ENCODE data around the gene XYLT2. TPM values are rescaled to one million over a fixed set of nuclear protein-coding genes. Genes with fewer than 3 reads are reported as not detected.

Gene XYLT2
- total RNA-seq, 1 donor, result 60.5 TPM

- DNase-seq (ENCODE audit: low read depth), result no peak
- no peak overlapping the region for H3K4me3 ChIP-seq (ENCODE audit: low read depth, low read length)
- TF ChIP-seq CTCF (IDR thresholded peaks at IDR 0.05; ENCODE audit: insufficient read depth, low read depth, low read length), result no peak
These were observed 6.5 kb upstream of the XYLT2 start for GRCh38 chr17:50339381-50339780.

- TF ChIP-seq CTCF (IDR thresholded peaks at IDR 0.05; ENCODE audit: insufficient read depth, low read depth, low read length), result no peak
- H3K4me3 ChIP-seq (ENCODE audit: low read depth, low read length), result no peak overlapping the region
- DNase-seq (ENCODE audit: low read depth), result no peak
These were observed 1.1 kb upstream of the XYLT2 start for GRCh38 chr17:50344731-50345365.

- peak; percentile 29 for DNase-seq (ENCODE audit: low read depth)
- no peak for TF ChIP-seq CTCF (IDR thresholded peaks at IDR 0.05; ENCODE audit: insufficient read depth, low read depth, low read length)
- H3K4me3 ChIP-seq (ENCODE audit: low read depth, low read length), result peak overlapping the region; percentile 84
These were observed 589 bp downstream of the XYLT2 start for GRCh38 chr17:50346313-50347116.

- peak overlapping the region; percentile 84 for H3K4me3 ChIP-seq (ENCODE audit: low read depth, low read length)
- no peak for DNase-seq (ENCODE audit: low read depth)
- TF ChIP-seq CTCF (IDR thresholded peaks at IDR 0.05; ENCODE audit: insufficient read depth, low read depth, low read length), result no peak
These were observed 1.4 kb downstream of the XYLT2 start for GRCh38 chr17:50347117-50347893.

- TF ChIP-seq CTCF (IDR thresholded peaks at IDR 0.05; ENCODE audit: insufficient read depth, low read depth, low read length), result no peak
- DNase-seq (ENCODE audit: low read depth), result no peak
- H3K4me3 ChIP-seq (ENCODE audit: low read depth, low read length), result no peak overlapping the region
These were observed 2.0 kb downstream of the XYLT2 start for GRCh38 chr17:50347894-50348291.

- no peak for DNase-seq (ENCODE audit: low read depth)
- no peak overlapping the region for H3K4me3 ChIP-seq (ENCODE audit: low read depth, low read length)
- no peak for TF ChIP-seq CTCF (IDR thresholded peaks at IDR 0.05; ENCODE audit: insufficient read depth, low read depth, low read length)
These were observed 2.8 kb downstream of the XYLT2 start for GRCh38 chr17:50348522-50349242.
